ENCODE data around the gene SLC66A2. TPM values are rescaled to one million over a fixed set of nuclear protein-coding genes. Genes with fewer than 3 reads are reported as not detected.

The SLC66A2 gene
- total and polyA plus RNA-seq, 9 donors = 2.1 to 31.1 (median 27.0) TPM

DNA sequence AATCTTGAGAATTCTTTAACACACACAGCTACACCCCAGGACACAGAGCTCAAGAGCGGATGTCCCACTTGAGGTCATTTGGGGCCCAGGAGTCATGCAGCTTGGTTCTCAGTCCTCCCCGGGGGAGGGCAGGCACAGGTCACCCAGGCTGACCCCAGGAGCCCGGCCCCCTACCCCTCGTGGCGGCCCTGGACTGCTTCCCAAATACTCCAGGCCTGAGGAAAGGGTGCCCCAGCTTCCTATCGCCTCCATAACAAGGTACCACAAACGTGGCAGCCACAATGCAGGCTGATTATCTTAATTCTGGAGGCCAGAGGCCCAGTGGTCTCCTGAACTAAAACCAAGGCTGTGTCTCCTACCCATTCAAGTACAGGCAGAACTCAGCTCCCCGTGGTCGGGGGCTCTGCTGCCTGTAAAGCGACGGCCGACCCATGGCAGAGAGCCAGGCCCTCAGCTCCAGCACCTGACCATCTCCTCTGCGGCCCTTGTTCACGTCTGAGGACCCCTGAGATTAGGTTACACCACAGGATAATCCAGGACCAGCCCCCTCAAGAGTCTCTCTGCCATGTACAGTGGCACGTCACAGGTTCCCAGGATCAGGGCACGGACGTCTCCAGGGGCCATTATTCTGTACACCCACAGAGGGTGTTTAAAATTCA, 10.5 kb downstream of the SLC66A2 start:
- Histone ChIP-seq H3K27ac (no peak overlapping the region), H3K4me1 (ENCODE audit: insufficient read depth) (peaks cover 11% of the 10 kb centered on the region), H3K4me3 (no peak overlapping the region), H3K27me3 (no peaks in the 10 kb centered on the region), H3K9me3 (no peaks in the 10 kb centered on the region), H3K36me3 (no peaks in the 10 kb centered on the region)
- peak in 4 of 5 donors; percentile 6 to 33 (median 20) for DNase-seq
- WGBS, 3 donors = 76 to 91% (median 83%) methylated on average over 12 to 17 of the region's 17 CpGs
- intact Hi-C loops (cut with DNase I) = no loop called here
- TF ChIP-seq EP300 (IDR thresholded peaks at IDR 0.05) (no peak), CTCF (IDR thresholded peaks at IDR 0.05) (no peak), POLR2A (IDR thresholded peaks at IDR 0.05) (no peak)

DNA sequence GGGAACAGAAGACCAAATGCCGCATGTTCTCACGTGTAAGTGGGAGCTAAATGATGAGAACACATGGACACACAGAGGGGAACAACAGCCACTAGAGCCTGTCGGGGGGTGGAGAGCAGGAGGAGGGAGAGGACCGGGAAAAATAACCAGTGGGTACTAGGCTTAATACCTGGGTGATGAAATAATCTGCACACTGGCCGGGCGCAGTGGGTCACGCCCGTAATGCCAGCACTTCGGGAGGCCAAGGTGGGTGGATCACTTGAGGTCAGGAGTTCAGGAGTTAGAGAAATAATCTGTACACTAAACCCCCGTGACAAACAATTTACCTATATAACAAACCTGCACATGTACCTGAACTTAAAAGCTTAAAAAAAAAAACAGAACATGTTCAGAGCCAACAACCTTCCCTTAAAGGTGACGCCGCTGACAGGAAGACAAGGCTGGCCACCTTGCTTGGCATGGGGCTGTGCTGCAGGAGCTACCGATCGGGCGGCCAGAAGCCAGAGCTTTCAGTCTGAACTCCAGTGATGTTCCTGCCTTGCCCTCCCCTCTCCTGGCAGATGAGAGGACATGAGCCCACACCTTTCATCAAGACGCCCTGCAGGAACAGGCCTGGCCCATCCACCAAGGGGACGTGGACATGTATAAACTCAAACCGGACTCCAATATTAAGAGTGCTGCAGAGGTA, 11.2 kb downstream of the SLC66A2 start:
- Histone ChIP-seq H3K36me3 (no peaks in the 10 kb centered on the region), H3K27ac (no peak overlapping the region), H3K27me3 (no peaks in the 10 kb centered on the region), H3K9me3 (no peaks in the 10 kb centered on the region), H3K4me1 (ENCODE audit: insufficient read depth) (peaks cover 11% of the 10 kb centered on the region), H3K4me3 (no peak overlapping the region)
- peak in 3 of 5 donors; percentile 5 to 19 (median 9) for DNase-seq
- intact Hi-C loops (cut with DNase I) = no loop called here
- 92 to 96% (median 95%) methylated on average over 18 of the region's 18 CpGs for WGBS, 3 donors
- TF ChIP-seq CTCF (IDR thresholded peaks at IDR 0.05) = no peak
- TF ChIP-seq POLR2A (IDR thresholded peaks at IDR 0.05) = no peak
- no peak for TF ChIP-seq EP300 (IDR thresholded peaks at IDR 0.05)

GRCh38 chr18:79939096-79939495, 12.4 kb downstream of the SLC66A2 start:
- WGBS, 3 donors = 75 to 78% (median 78%) methylated on average over 5 of the region's 5 CpGs
- H3K27me3 ChIP-seq = no peaks in the 10 kb centered on the region
- H3K36me3 ChIP-seq = no peaks in the 10 kb centered on the region
- H3K9me3 ChIP-seq = no peaks in the 10 kb centered on the region
- no peak for DNase-seq
- TF ChIP-seq POLR2A (IDR thresholded peaks at IDR 0.05) (no peak), EP300 (IDR thresholded peaks at IDR 0.05) (no peak), CTCF (IDR thresholded peaks at IDR 0.05) (no peak)
- peaks cover 4% of the 10 kb centered on the region for H3K4me1 ChIP-seq (ENCODE audit: insufficient read depth)
- H3K27ac ChIP-seq = no peak overlapping the region
- intact Hi-C loops (cut with DNase I) = no loop called here
- no peak overlapping the region for H3K4me3 ChIP-seq

DNA sequence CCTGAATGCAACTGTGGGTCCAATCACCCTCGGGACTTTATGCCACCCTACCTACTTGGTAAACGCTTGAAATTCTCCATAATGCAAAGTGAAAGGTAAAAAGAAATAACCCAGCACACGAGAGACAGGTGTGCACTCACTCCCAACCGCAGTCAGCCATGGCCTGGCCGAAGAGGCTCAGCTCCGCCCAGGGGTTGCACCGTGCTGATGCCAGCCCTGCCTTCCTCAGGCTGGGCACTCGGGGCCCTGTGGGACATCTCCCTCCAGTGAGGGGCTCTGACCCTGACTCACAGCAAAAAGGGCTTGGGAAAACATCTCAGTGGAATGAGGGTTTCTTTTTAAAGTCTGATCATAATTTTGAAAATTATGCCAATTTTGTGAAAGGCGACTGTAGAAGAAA, 13.3 kb downstream of the SLC66A2 start:
- DNase-seq = peak in 2 of 5 donors; percentile 1 to 4

More for the DNA sequence above, 13.3 kb downstream of the SLC66A2 start:
- Histone ChIP-seq H3K4me3 (no peak overlapping the region), H3K36me3 (no peaks in the 10 kb centered on the region), H3K9me3 (no peaks in the 10 kb centered on the region), H3K27me3 (no peaks in the 10 kb centered on the region), H3K27ac (no peak overlapping the region), H3K4me1 (ENCODE audit: insufficient read depth) (peaks cover 2% of the 10 kb centered on the region)
- WGBS, 3 donors = 90 to 92% (median 91%) methylated on average over 9 of the region's 9 CpGs
- intact Hi-C loops (cut with DNase I) = no loop called here
- TF ChIP-seq EP300 (IDR thresholded peaks at IDR 0.05) = no peak
- TF ChIP-seq CTCF (IDR thresholded peaks at IDR 0.05) = no peak
- TF ChIP-seq POLR2A (IDR thresholded peaks at IDR 0.05) = no peak
